ENCODE data around the gene EGFLAM. TPM values are rescaled to one million over a fixed set of nuclear protein-coding genes. Genes with fewer than 3 reads are reported as not detected.

Gene EGFLAM
- total RNA-seq, 4 donors from 2014 or later: 21.8 to 194 (median 46.7) TPM

DNA sequence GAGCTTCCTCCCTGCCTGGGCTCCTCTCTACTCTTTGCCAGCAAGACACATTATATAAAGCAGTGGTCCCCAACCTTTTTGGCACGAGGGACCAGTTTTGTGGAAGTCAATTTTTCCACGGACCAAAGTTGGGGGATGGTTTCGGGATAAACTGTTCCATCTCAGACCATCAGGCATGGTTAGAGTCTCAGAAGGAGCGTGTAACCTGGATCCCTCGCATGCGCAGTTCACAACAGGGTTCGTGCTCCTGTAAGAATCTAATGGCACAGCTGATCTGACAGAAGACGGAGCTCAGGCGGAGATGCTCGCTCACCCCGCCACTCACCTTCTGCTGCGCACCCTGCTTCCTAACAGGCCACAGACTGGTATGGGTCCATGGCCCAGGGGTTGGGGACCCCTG is 155.3 kb downstream of the EGFLAM start:
- TF ChIP-seq, protein P1, sequence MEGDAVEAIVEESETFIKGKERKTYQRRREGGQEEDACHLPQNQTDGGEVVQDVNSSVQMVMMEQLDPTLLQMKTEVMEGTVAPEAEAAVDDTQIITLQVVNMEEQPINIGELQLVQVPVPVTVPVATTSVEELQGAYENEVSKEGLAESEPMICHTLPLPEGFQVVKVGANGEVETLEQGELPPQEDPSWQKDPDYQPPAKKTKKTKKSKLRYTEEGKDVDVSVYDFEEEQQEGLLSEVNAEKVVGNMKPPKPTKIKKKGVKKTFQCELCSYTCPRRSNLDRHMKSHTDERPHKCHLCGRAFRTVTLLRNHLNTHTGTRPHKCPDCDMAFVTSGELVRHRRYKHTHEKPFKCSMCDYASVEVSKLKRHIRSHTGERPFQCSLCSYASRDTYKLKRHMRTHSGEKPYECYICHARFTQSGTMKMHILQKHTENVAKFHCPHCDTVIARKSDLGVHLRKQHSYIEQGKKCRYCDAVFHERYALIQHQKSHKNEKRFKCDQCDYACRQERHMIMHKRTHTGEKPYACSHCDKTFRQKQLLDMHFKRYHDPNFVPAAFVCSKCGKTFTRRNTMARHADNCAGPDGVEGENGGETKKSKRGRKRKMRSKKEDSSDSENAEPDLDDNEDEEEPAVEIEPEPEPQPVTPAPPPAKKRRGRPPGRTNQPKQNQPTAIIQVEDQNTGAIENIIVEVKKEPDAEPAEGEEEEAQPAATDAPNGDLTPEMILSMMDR (IDR thresholded peaks at IDR 0.05; ENCODE audit: low read depth): no peak

DNA sequence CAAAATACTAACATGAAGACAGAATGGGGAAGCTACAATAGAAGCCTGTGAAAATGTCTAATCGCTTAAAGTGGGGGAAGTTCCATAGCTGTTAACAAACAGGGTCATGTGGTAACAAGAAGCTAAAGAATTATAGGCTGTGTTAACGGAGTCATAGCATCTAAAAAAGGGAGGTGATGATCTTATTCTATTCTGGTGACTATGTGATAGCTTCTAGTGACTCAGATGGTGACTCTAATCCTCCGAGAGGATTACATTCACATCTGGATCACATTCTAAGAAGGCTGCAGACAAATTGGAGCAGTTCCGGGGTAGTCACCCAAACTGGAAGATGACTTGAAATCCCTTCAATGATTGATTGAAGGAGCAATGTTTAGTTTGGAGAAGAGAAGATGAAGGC is 156.0 kb downstream of the EGFLAM start:
- TF ChIP-seq, protein P1 (IDR thresholded peaks at IDR 0.05; ENCODE audit: low read depth): no peak

DNA sequence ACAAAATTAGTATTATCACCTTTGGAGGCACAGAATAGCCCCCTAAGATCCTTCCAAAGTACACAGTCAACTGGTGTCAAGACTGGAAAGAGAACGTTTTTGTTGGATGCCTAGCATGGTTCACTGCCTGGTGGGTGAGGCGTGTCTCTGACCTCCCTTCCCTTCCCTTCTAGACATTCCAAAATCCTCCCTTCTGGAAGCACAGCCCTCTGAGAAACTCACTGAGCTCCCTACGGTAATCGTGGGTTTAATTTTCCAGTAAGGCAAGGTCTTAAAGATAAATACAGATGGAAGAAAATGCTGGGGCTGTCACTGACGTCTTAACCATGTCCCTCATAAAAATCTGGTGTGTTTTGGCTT is 159.3 kb downstream of the EGFLAM start:
- TF ChIP-seq, protein P1 (IDR thresholded peaks at IDR 0.05; ENCODE audit: low read depth): no peak

DNA sequence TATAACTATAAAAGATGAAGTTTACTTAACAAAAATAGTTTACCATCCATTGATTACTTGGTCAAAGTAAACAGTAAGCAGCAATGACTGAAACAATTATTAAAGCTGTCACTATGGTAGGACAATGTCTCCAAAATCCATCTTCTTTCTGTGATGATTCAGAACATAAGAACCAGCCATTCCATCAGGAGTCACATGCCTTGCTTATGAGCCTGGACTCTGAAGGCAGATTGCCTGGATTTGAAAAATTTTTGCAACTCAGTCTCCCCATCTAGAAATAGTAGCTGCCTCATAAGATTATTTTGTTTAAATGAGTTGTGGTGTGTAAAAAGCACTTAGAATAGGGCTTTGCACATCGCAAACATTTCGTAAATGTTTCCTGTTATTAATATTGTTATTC is 161.9 kb downstream of the EGFLAM start:
- TF ChIP-seq, protein P1 (IDR thresholded peaks at IDR 0.05; ENCODE audit: low read depth): no peak

DNA sequence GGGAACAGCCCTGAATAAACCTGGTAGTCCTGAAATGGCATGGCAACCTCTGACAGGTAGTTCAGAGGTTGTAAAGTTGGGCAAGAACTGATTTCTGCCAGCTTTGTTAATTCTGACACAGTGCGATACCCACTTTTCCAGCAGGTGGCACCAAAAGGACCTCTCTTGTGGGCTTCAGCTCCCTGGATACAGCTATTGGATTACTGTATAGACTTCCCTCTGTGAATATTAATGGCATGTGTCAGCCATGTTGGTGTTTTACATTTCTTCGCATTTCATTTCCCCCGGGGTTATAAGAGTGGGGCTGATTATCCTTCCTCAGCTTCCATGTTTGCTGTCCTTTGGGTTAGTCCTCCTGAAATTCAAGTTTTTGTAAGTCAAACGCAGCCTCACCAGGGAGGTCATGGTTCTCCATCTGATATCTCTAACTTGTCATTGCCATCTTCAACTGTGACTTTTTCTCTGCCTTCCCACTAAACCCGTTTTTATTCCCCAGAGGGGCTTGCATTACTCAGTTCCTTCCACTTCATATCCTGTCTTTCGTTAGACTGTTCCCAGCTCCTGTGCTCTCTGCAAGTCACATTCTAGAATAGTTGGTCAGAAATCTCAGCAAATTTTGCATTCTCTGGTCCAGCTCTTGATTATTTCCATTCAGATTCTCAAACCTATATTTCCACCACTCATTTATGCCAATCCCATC is 162.5 kb downstream of the EGFLAM start:
- TF ChIP-seq, protein P1 (IDR thresholded peaks at IDR 0.05; ENCODE audit: low read depth): no peak

DNA sequence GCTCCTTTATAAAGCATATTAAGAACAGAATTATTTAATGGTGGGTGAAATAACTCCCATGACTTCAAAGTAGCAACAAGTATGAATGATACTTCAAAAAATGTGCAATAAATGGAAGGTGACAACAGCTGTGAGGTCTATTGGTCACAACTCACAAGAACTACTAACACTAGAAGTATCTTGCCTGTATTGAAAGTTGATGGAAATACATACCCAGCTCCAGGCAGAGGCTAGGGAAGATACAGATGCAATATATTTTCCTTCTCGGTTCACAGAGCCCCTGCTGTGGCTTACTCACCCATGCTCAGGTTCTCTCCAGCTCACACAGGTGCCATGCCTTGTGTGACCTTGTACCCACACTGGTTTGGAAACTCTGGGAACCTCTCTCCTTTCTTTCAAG is 164.3 kb downstream of the EGFLAM start:
- TF ChIP-seq, protein P1 (IDR thresholded peaks at IDR 0.05; ENCODE audit: low read depth): no peak

DNA sequence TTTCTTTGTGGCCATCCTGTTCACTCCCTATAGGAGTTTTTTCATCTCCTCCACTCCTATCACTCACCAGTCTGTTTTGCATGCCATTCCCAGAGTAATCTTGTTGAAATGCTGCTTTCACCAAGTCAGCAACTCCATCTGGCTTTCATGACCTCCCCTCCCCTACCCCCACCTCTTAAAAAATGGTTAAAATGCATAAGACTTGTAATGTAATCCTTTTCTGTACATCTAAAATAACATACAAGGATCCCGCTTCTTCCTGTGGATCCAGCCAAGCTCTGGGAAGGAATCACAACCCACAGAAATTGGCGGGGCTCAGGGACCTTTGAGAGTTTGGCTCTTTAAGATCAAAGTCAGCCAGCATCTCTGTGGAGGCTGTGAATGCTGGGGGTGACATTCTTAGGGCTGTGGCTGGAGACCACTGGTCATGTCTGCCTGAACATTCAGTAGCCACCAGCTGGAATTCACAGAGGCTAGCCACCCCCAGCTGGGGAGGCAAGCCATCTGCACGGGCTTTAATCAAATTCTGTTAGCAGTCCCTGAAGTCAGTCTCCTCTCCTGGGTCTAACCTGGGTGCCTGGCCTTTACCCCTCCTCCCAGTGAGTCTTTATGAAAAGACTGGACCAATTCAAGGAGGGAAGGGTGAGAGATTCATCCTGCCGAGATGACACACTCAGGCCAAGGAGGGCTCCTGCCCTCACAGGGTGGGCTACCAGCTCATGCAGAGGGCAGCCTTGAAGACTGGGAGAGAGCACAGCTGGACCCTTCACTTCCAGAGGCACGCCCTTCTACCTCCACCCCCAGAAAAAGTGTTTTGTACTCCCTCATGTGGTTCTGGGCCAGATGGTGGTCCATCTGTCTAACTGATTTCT is 165.2 kb downstream of the EGFLAM start:
- TF ChIP-seq, protein P1 (IDR thresholded peaks at IDR 0.05; ENCODE audit: low read depth): no peak
